GM23338 (cell line): ENCODE measurements around the gene CDC14B. TPM values are rescaled to one million over a fixed set of nuclear protein-coding genes. Genes with fewer than 3 reads are reported as not detected.

ENCODE experiments used
- ATAC-seq: fragments of 200-7000 bp; cut with Tn5 transposase; 3 replicates; pipeline ENCODE4 v1.9.1; 2020
- DNase-seq: peaks from one replicate; pipeline ENCODE4 v3.0.0-alpha.2; 2015; ENCODE audit warnings: low spot score
- H2AFZ ChIP-seq: fragments of 200-600 bp; sonication (generic); 2 replicates; pipeline ENCODE4 v1.8.0; 2016; ENCODE audit warnings: antibody characterized with exemption, mild to moderate bottlenecking, moderate library complexity
- H3F3A ChIP-seq: fragments of 200-600 bp; sonication (generic); replicated peaks from 2 replicates; pipeline ENCODE4 v1.8.0; 2017; ENCODE audit warnings: antibody characterized with exemption, mixed run types, low read depth
- H3K27ac ChIP-seq: fragments of 200-600 bp; sonication (generic); 2 replicates; pipeline ENCODE4 v1.6.1; 2016; ENCODE audit warnings: low read depth
- H3K27me3 ChIP-seq: fragments of 200-600 bp; sonication (generic); 2 replicates; pipeline ENCODE4 v1.8.0; 2016; ENCODE audit warnings: mild to moderate bottlenecking, mixed run types, moderate library complexity; ENCODE audit not compliant: insufficient read depth
- H3K36me3 ChIP-seq: fragments of 200-600 bp; sonication (generic); 2 replicates; pipeline ENCODE4 v1.8.0; 2016; ENCODE audit warnings: mild to moderate bottlenecking; ENCODE audit not compliant: insufficient read depth
- H3K4me1 ChIP-seq: fragments of 200-600 bp; sonication (generic); 2 replicates; pipeline ENCODE4 v1.8.0; 2016; ENCODE audit warnings: mild to moderate bottlenecking, moderate library complexity; ENCODE audit not compliant: insufficient read depth
- H3K4me2 ChIP-seq: fragments of 200-600 bp; sonication (generic); 2 replicates; pipeline ENCODE4 v1.7.1; 2017; ENCODE audit warnings: mixed run types
- H3K4me3 ChIP-seq: fragments of 200-600 bp; sonication (generic); 2 replicates; pipeline ENCODE4 v1.6.1; 2016; ENCODE audit warnings: mixed run types
- H3K79me2 ChIP-seq: fragments of 200-600 bp; sonication (generic); replicated peaks from 2 replicates; pipeline ENCODE4 v1.8.0; 2017; ENCODE audit warnings: mild to moderate bottlenecking; ENCODE audit not compliant: insufficient read depth
- H3K9me2 ChIP-seq: fragments of 200-600 bp; sonication (generic); 2 replicates; pipeline ENCODE4 v1.8.0; 2017; ENCODE audit not compliant: insufficient read depth
- H4K20me1 ChIP-seq: fragments of 200-600 bp; sonication (generic); replicated peaks from 2 replicates; pipeline ENCODE4 v1.8.0; 2017; ENCODE audit warnings: mild to moderate bottlenecking; ENCODE audit not compliant: insufficient read depth
- H3K27ac Mint-ChIP-seq: 2 replicates; pipeline ENCODE4 v1.8.0; 2020; ENCODE audit warnings: inconsistent platforms, mild to moderate bottlenecking, moderate library complexity, mixed read lengths
- H3K27me3 Mint-ChIP-seq: 3 replicates; pipeline ENCODE4 v1.8.0; 2022; ENCODE audit warnings: low read depth, mild to moderate bottlenecking, moderate library complexity, mixed read lengths, inconsistent platforms; ENCODE audit not compliant: insufficient read depth, poor library complexity
- H3K36me3 Mint-ChIP-seq: 3 replicates; pipeline ENCODE4 v1.8.0; 2021; ENCODE audit warnings: low read depth, mild to moderate bottlenecking, inconsistent platforms, moderate library complexity, mixed read lengths
- H3K4me1 Mint-ChIP-seq: 3 replicates; pipeline ENCODE4 v1.8.0; 2020; ENCODE audit warnings: mild to moderate bottlenecking, inconsistent platforms, mixed read lengths
- H3K4me3 Mint-ChIP-seq: 3 replicates; pipeline ENCODE4 v1.8.0; 2021; ENCODE audit warnings: moderate library complexity, mild to moderate bottlenecking, inconsistent platforms, mixed read lengths
- H3K9me3 Mint-ChIP-seq: 3 replicates; pipeline ENCODE4 v1.8.0; 2020; ENCODE audit warnings: moderate library complexity, mild to moderate bottlenecking, inconsistent platforms, mixed read lengths
- CREB1 ChIP-seq: fragments of 250-450 bp; sonication (Bioruptor Pico); IDR thresholded peaks from 2 replicates; pipeline ENCODE4 v1.5.0; 2020; ENCODE audit warnings: low read depth, mild to moderate bottlenecking, moderate library complexity
- CTCF ChIP-seq, 2 experiments: fragments of 200-600 bp in 1 of 2; sonication (generic) in 1 of 2; conservative IDR thresholded peaks; 2 replicates each; pipeline versions ENCODE4 v1.5.1 to v1.6.1; 2016 to 2017; ENCODE audit warnings: antibody characterized with exemption in 2 of 2, low read depth in 2 of 2, mild to moderate bottlenecking in 2 of 2, moderate library complexity in 1 of 2
- EZH2 ChIP-seq: fragments of 200-600 bp; sonication (generic); IDR thresholded peaks from one replicate; pipeline ENCODE4 v1.8.0; 2017; ENCODE audit warnings: antibody characterized with exemption, mild to moderate bottlenecking, low read depth; ENCODE audit not compliant: unreplicated experiment
- EZH2phosphoT487 ChIP-seq: fragments of 200-600 bp; sonication (generic); IDR thresholded peaks from one replicate; pipeline ENCODE4 v1.8.1; 2018; ENCODE audit warnings: antibody characterized with exemption; ENCODE audit not compliant: unreplicated experiment
- JUNB ChIP-seq: IDR thresholded peaks from one replicate; pipeline ENCODE4 v1.6.1; 2016; ENCODE audit warnings: antibody characterized with exemption; ENCODE audit not compliant: unreplicated experiment
- NANOG ChIP-seq: IDR thresholded peaks from 2 replicates; pipeline ENCODE4 v1.6.1; 2016; ENCODE audit warnings: antibody characterized with exemption, borderline replicate concordance
- POLR2AphosphoS5 ChIP-seq: IDR thresholded peaks from 2 replicates; pipeline ENCODE4 v1.6.1; 2016; ENCODE audit warnings: antibody characterized with exemption, low read depth
- ZNF114 ChIP-seq: fragments of 250-450 bp; sonication (Bioruptor Pico); IDR thresholded peaks from 2 replicates; pipeline ENCODE4 v1.5.0; 2020; ENCODE audit warnings: mild to moderate bottlenecking, moderate library complexity
- ZNF331 ChIP-seq: fragments of 250-450 bp; sonication (Bioruptor Pico); IDR thresholded peaks from 2 replicates; pipeline ENCODE4 v1.5.0; 2020; ENCODE audit warnings: low read depth, mild to moderate bottlenecking, moderate library complexity
- polyA plus RNA-seq: library from polyadenylated mRNA; unstranded; fragments of >200 nt; fragmentation: Nextera tagmentation; extraction: Ambion mirVana; gene quantifications from 2 replicates; pipeline ENCODE4 v1.2.1, GENCODE V29; 2016
- total RNA-seq: library from RNA; depleted of rRNA; stranded (reverse); fragments of >200 nt; shearing (Covaris generic); gene quantifications from 2 replicates; pipeline ENCODE4 v1.2.3, GENCODE V29; 2014
- TF ChIP-seq, protein P1 (sequence below): IDR thresholded peaks from 2 replicates; pipeline ENCODE4 v1.6.1; 2016; ENCODE audit warnings: antibody characterized with exemption

CDC14B gene
- total and polyA plus RNA-seq, 2 experiments from 2014 or later = 12.2 to 52.1 TPM

GRCh38 chr9:96501633-96502538 is 117.8 kb downstream of the CDC14B start:
- DNase-seq (no peak), ATAC-seq (no peak)
- no peaks in the 10 kb centered on the region for H3K79me2 ChIP-seq
- H3K4me3 ChIP-seq = no peak overlapping the region
- no peaks in the 10 kb centered on the region for H4K20me1 ChIP-seq
- no peak overlapping the region for H2AFZ ChIP-seq
- H3K9me2 ChIP-seq = no peaks in the 10 kb centered on the region
- peak overlapping the region; percentile 74; the same call in 1 of the 2 replicates for H3K27ac ChIP-seq
- no peak overlapping the region; the same call in 2 of the 3 replicates for H3K4me3 Mint-ChIP-seq
- H3K27ac Mint-ChIP-seq = peak overlapping the region; percentile 91
- no peaks in the 10 kb centered on the region for H3K27me3 ChIP-seq
- no peaks in the 10 kb centered on the region for H3K9me3 Mint-ChIP-seq
- H3K4me1 ChIP-seq = peaks cover 36% of the 10 kb centered on the region
- peaks cover 44% of the 10 kb centered on the region for H3K4me1 Mint-ChIP-seq
- H3K36me3 Mint-ChIP-seq = peaks cover 4% of the 10 kb centered on the region; the same call in 1 of the 3 replicates
- TF ChIP-seq NANOG = no peak
- no peak for TF ChIP-seq ZNF114 (CRISPR knock-in tag)
- TF ChIP-seq CREB1 (CRISPR knock-in tag) = no peak
- no peak for TF ChIP-seq POLR2AphosphoS5
- no peak for TF ChIP-seq ZNF331
- no peak for TF ChIP-seq JUNB
- TF ChIP-seq EZH2phosphoT487 = no peak
- H3K4me2 ChIP-seq = no peak overlapping the region
- H3F3A ChIP-seq = 0 out of 2 replicates have a peak, but pooled peaks cover 2% of the 10 kb centered on the region
- peaks cover 8% of the 10 kb centered on the region for H3K27me3 Mint-ChIP-seq
- no peaks in the 10 kb centered on the region for H3K36me3 ChIP-seq

- Mint-ChIP-seq H3K4me3 (no peak overlapping the region), H3K36me3 (peaks cover 2% of the 10 kb centered on the region; the same call in 1 of the 3 replicates), H3K27ac (peak overlapping the region; percentile 28), H3K4me1 (peaks cover 44% of the 10 kb centered on the region), H3K27me3 (peaks cover 8% of the 10 kb centered on the region), H3K9me3 (no peaks in the 10 kb centered on the region)
- 0 out of 2 replicates have a peak overlapping the region, but pooled peaks have one; percentile 38 for H3K4me2 ChIP-seq
- H3F3A ChIP-seq = 0 out of 2 replicates have a peak, but pooled peaks cover 2% of the 10 kb centered on the region
- no peak for DNase-seq
- ATAC-seq = peak; percentile 25
- H3K79me2 ChIP-seq = no peaks in the 10 kb centered on the region
- no peak overlapping the region for H2AFZ ChIP-seq
- H3K27me3 ChIP-seq = no peaks in the 10 kb centered on the region
- no peaks in the 10 kb centered on the region for H3K36me3 ChIP-seq
- H3K4me1 ChIP-seq = peaks cover 36% of the 10 kb centered on the region
- H3K4me3 ChIP-seq = no peak overlapping the region
- H3K27ac ChIP-seq = peak overlapping the region; percentile 74
- no peaks in the 10 kb centered on the region for H4K20me1 ChIP-seq
- no peaks in the 10 kb centered on the region for H3K9me2 ChIP-seq
- TF ChIP-seq EZH2 (no peak), POLR2AphosphoS5 (no peak), ZNF331 (no peak), JUNB (no peak), CREB1 (CRISPR knock-in tag) (no peak), CTCF (conservative IDR thresholded peaks at IDR 0.05; ENCODE audit: low read depth in 2 of 2) (no peak), EZH2phosphoT487 (no peak), NANOG (no peak), ZNF114 (CRISPR knock-in tag) (no peak)
- TF ChIP-seq, protein P1, sequence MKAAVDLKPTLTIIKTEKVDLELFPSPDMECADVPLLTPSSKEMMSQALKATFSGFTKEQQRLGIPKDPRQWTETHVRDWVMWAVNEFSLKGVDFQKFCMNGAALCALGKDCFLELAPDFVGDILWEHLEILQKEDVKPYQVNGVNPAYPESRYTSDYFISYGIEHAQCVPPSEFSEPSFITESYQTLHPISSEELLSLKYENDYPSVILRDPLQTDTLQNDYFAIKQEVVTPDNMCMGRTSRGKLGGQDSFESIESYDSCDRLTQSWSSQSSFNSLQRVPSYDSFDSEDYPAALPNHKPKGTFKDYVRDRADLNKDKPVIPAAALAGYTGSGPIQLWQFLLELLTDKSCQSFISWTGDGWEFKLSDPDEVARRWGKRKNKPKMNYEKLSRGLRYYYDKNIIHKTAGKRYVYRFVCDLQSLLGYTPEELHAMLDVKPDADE = no peak
Measured at GRCh38 chr9:96500696-96501632, 118.7 kb downstream of the CDC14B start.
